ENCODE data around the gene COX5B.

GRCh38 chr2:97654309-97654708 is 8.4 kb downstream of the COX5B start:
- TF ChIP-seq, protein P1, sequence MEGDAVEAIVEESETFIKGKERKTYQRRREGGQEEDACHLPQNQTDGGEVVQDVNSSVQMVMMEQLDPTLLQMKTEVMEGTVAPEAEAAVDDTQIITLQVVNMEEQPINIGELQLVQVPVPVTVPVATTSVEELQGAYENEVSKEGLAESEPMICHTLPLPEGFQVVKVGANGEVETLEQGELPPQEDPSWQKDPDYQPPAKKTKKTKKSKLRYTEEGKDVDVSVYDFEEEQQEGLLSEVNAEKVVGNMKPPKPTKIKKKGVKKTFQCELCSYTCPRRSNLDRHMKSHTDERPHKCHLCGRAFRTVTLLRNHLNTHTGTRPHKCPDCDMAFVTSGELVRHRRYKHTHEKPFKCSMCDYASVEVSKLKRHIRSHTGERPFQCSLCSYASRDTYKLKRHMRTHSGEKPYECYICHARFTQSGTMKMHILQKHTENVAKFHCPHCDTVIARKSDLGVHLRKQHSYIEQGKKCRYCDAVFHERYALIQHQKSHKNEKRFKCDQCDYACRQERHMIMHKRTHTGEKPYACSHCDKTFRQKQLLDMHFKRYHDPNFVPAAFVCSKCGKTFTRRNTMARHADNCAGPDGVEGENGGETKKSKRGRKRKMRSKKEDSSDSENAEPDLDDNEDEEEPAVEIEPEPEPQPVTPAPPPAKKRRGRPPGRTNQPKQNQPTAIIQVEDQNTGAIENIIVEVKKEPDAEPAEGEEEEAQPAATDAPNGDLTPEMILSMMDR (IDR thresholded peaks at IDR 0.05) = no peak
- TF ChIP-seq EZH2 (IDR thresholded peaks at IDR 0.05) (no peak), EZH2phosphoT487 (IDR thresholded peaks at IDR 0.05) (no peak)

All from neural progenitor cell (in vitro differentiated cells).